Liver (tissue), 9 donors: ENCODE measurements around the gene PCSK6. TPM values are rescaled to one million over a fixed set of nuclear protein-coding genes. Genes with fewer than 3 reads are reported as not detected.

Experiments
- DNase-seq: peaks from one replicate; pipeline ENCODE4 v3.0.0-alpha.2; 2017; ENCODE audit warnings: low spot score
- H3K27ac ChIP-seq, 2 donors: one replicate each; pipeline ENCODE4 v1.7.0; 2013; ENCODE audit warnings: inconsistent platforms in 2 of 2, low read length in 2 of 2, control low read depth in 1 of 2, low read depth in 1 of 2, mild to moderate bottlenecking in 1 of 2
- H3K27me3 ChIP-seq, 4 donors: one replicate each; pipeline versions ENCODE4 v1.6.1 to v1.7.0; 2013; ENCODE audit warnings: low read length in 3 of 4, inconsistent platforms in 1 of 4, mild to moderate bottlenecking in 1 of 4, moderate library complexity in 1 of 4; ENCODE audit not compliant: control insufficient read depth in 4 of 4, insufficient read depth in 4 of 4
- H3K36me3 ChIP-seq, 4 donors: one replicate each; pipeline versions ENCODE4 v1.6.1 to v1.7.0; 2013; ENCODE audit warnings: low read length in 3 of 4, mild to moderate bottlenecking in 3 of 4, low read depth in 1 of 4, moderate library complexity in 1 of 4; ENCODE audit not compliant: control insufficient read depth in 4 of 4, insufficient read depth in 3 of 4
- H3K4me1 ChIP-seq, 4 donors: one replicate each; pipeline versions ENCODE4 v1.6.1 to v1.7.0; 2013; ENCODE audit warnings: low read length in 3 of 4, mild to moderate bottlenecking in 3 of 4, moderate library complexity in 1 of 4; ENCODE audit not compliant: control insufficient read depth in 4 of 4, insufficient read depth in 4 of 4
- H3K4me3 ChIP-seq, 3 donors: one replicate each; pipeline versions ENCODE4 v1.6.1 to v1.7.0; 2013; ENCODE audit warnings: low read length in 3 of 3, control low read depth in 1 of 3, low read depth in 1 of 3, mild to moderate bottlenecking in 1 of 3
- H3K9ac ChIP-seq, 2 donors: one replicate each; pipeline ENCODE4 v1.7.0; 2013; ENCODE audit warnings: low read length in 2 of 2, mild to moderate bottlenecking in 2 of 2, moderate library complexity in 2 of 2, control low read depth in 1 of 2, low read depth in 1 of 2
- H3K9me3 ChIP-seq, 4 donors: one replicate each; pipeline versions ENCODE4 v1.6.1 to v1.7.0; 2013; ENCODE audit warnings: low read length in 3 of 4; ENCODE audit not compliant: control insufficient read depth in 4 of 4
- ATF3 ChIP-seq: IDR thresholded peaks from 2 replicates; pipeline ENCODE4 v1.6.1; 2016; ENCODE audit warnings: antibody characterized with exemption
- EGR1 ChIP-seq, 2 donors: IDR thresholded peaks; 2 replicates each; pipeline ENCODE4 v1.6.1; 2016 to 2018; ENCODE audit warnings: antibody characterized with exemption in 2 of 2, low read depth in 2 of 2
- FOXA1 ChIP-seq: IDR thresholded peaks from 2 replicates; pipeline ENCODE4 v1.6.1; 2016; ENCODE audit warnings: antibody characterized with exemption
- GABPA ChIP-seq, 2 donors: IDR thresholded peaks in 1 of 2; conservative IDR thresholded peaks in 1 of 2; 2 replicates each; pipeline ENCODE4 v1.6.1; 2016; ENCODE audit warnings: antibody characterized with exemption in 2 of 2, mild to moderate bottlenecking in 1 of 2, moderate library complexity in 1 of 2
- HNF4A ChIP-seq, 2 donors: conservative IDR thresholded peaks; 2 replicates each; pipeline ENCODE4 v1.6.1; 2016; ENCODE audit warnings: antibody characterized with exemption in 2 of 2, mild to moderate bottlenecking in 2 of 2
- HNF4G ChIP-seq: IDR thresholded peaks from 2 replicates; pipeline ENCODE4 v1.6.1; 2016; ENCODE audit warnings: antibody characterized with exemption
- JUND ChIP-seq, 2 donors: IDR thresholded peaks; 2 replicates each; pipeline ENCODE4 v1.6.1; 2016; ENCODE audit warnings: antibody characterized with exemption in 2 of 2
- MAX ChIP-seq: IDR thresholded peaks from 2 replicates; pipeline ENCODE4 v1.6.1; 2016; ENCODE audit warnings: antibody characterized with exemption
- NR2F2 ChIP-seq: IDR thresholded peaks from 2 replicates; pipeline ENCODE4 v1.6.1; 2016; ENCODE audit warnings: antibody characterized with exemption
- RAD21 ChIP-seq, 2 donors: IDR thresholded peaks; 2 replicates each; pipeline ENCODE4 v1.6.1; 2016; ENCODE audit warnings: antibody characterized with exemption in 2 of 2, mild to moderate bottlenecking in 2 of 2
- REST ChIP-seq: IDR thresholded peaks from 2 replicates; pipeline ENCODE4 v1.6.1; 2016; ENCODE audit warnings: antibody characterized with exemption, mild to moderate bottlenecking
- RXRA ChIP-seq, 2 donors: IDR thresholded peaks; 2 replicates each; pipeline ENCODE4 v1.6.1; 2017 to 2018; ENCODE audit warnings: antibody characterized with exemption in 2 of 2, mild to moderate bottlenecking in 1 of 2
- SP1 ChIP-seq: IDR thresholded peaks from 2 replicates; pipeline ENCODE4 v1.6.1; 2018; ENCODE audit warnings: antibody characterized with exemption, mild to moderate bottlenecking
- TAF1 ChIP-seq: conservative IDR thresholded peaks from 2 replicates; pipeline ENCODE4 v1.6.1; 2016; ENCODE audit warnings: antibody characterized with exemption, mild to moderate bottlenecking
- YY1 ChIP-seq: IDR thresholded peaks from 2 replicates; pipeline ENCODE4 v1.6.1; 2016; ENCODE audit warnings: antibody characterized with exemption, mild to moderate bottlenecking
- WGBS: extraction: QIAGEN DNeasy Blood & Tissue Kit; methylation state at CpG from one replicate; pipeline ENCODE4 v1.1.7; 2013; 5-methylcytosine and 5-hydroxymethylcytosine counted together
- polyA plus RNA-seq, 2 donors: library from polyadenylated mRNA; stranded (reverse) in 1 of 2; unstranded in 1 of 2; fragments of 200-250 nt in 1 of 2; fragments of >200 nt in 1 of 2; fragmentation: Nextera tagmentation in 1 of 2; extraction: Ambion mirVana in 1 of 2; gene quantifications; one replicate each; pipeline versions ENCODE4 v1.2.1 to v1.2.3, GENCODE V29; 2013 to 2015
- total RNA-seq, 2 donors: library from RNA; depleted of rRNA; stranded (reverse); fragments of >200 nt; gene quantifications; one replicate each; pipeline ENCODE4 v1.2.3, GENCODE V29; 2014
- donor health status: healthy.
- donor health status: healthy.
- donor health status: healthy.
- donor health status: healthy.
- donor health status: healthy.

The PCSK6 gene
- total and polyA plus RNA-seq, 4 donors = 94.8 to 398 (median 168) TPM

- Histone ChIP-seq H3K9me3 (no peaks in the 10 kb centered on the region), H3K36me3 (peaks cover 19 to 97% (median 74%) of the 10 kb centered on the region in 4 donors), H3K9ac (no peak overlapping the region), H3K4me1 (no peaks in the 10 kb centered on the region), H3K4me3 (no peak overlapping the region), H3K27ac (no peak overlapping the region), H3K27me3 (no peaks in the 10 kb centered on the region)
- no peak for DNase-seq
- WGBS = 96% methylated on average over 13 of the region's 13 CpGs
- TF ChIP-seq REST = no peak
Observed at GRCh38 chr15:101393172-101393571, 96.3 kb downstream of the PCSK6 start.

GRCh38 chr15:101391981-101392640, 97.4 kb downstream of the PCSK6 start:
- Histone ChIP-seq H3K4me3 (no peak overlapping the region), H3K9ac (no peak overlapping the region), H3K4me1 (no peaks in the 10 kb centered on the region), H3K27ac (no peak overlapping the region), H3K27me3 (no peaks in the 10 kb centered on the region), H3K9me3 (no peaks in the 10 kb centered on the region), H3K36me3 (peaks cover 17 to 97% (median 73%) of the 10 kb centered on the region in 4 donors)
- WGBS = 82% methylated on average over 17 of the region's 17 CpGs
- DNase-seq = no peak
- TF ChIP-seq HNF4A (conservative IDR thresholded peaks at IDR 0.05) = no peak
- no peak for TF ChIP-seq EGR1 (IDR thresholded peaks at IDR 0.05; ENCODE audit: low read depth in 2 of 2)
- no peak for TF ChIP-seq NR2F2
- TF ChIP-seq ATF3 = no peak
- TF ChIP-seq YY1 = no peak
- TF ChIP-seq RAD21 (IDR thresholded peaks at IDR 0.05) = no peak
- TF ChIP-seq JUND (IDR thresholded peaks at IDR 0.05) = no peak
- TF ChIP-seq GABPA (IDR thresholded peaks at IDR 0.05 in 1 of 2, conservative IDR thresholded peaks at IDR 0.05 in 1 of 2) = no peak
- TF ChIP-seq TAF1 = no peak
- no peak for TF ChIP-seq FOXA1
- TF ChIP-seq RXRA (IDR thresholded peaks at IDR 0.05) = no peak
- TF ChIP-seq HNF4G = no peak
- TF ChIP-seq SP1 = no peak

GRCh38 chr15:101391431-101391830, 98.1 kb downstream of the PCSK6 start:
- no peak overlapping the region for H3K9ac ChIP-seq
- no peak for DNase-seq
- H3K27me3 ChIP-seq = no peaks in the 10 kb centered on the region
- H3K4me1 ChIP-seq = no peaks in the 10 kb centered on the region
- 93% methylated on average over 10 of the region's 10 CpGs for WGBS
- TF ChIP-seq RAD21 (IDR thresholded peaks at IDR 0.05) (no peak), NR2F2 (no peak), GABPA (IDR thresholded peaks at IDR 0.05 in 1 of 2, conservative IDR thresholded peaks at IDR 0.05 in 1 of 2) (no peak), FOXA1 (no peak), MAX (no peak), HNF4A (conservative IDR thresholded peaks at IDR 0.05) (no peak), EGR1 (IDR thresholded peaks at IDR 0.05; ENCODE audit: low read depth in 2 of 2) (no peak), RXRA (IDR thresholded peaks at IDR 0.05) (no peak), HNF4G (no peak), SP1 (no peak)
- no peak overlapping the region for H3K4me3 ChIP-seq
- peaks cover 16 to 97% (median 76%) of the 10 kb centered on the region in 4 donors for H3K36me3 ChIP-seq
- no peaks in the 10 kb centered on the region for H3K9me3 ChIP-seq
- H3K27ac ChIP-seq = no peak overlapping the region
